Endothelial cell of umbilical vein (primary cell): ENCODE measurements around the gene ZDHHC14. TPM values are rescaled to one million over a fixed set of nuclear protein-coding genes. Genes with fewer than 3 reads are reported as not detected.

ENCODE experiments used
- BruUV-seq: library from RNA; stranded (reverse); fragments of 400-500 nt; replicated peaks from 2 replicates; lab custom pipeline; 2021; lab: Mats Ljungman, UMichigan
- CTCF ChIA-PET: fragments of 300-600, 350-600 bp; sonication (Branson Sonifier 250); formaldehyde crosslinking; loops from one replicate; lab custom pipeline; 2021; ENCODE audit warnings: antibody characterized with exemption, inconsistent platforms; lab: Charles Lee
- POLR2A ChIA-PET: fragments of 300-600, 350-600 bp; sonication (Branson Sonifier 250); formaldehyde crosslinking; loops from one replicate; lab custom pipeline; 2021; ENCODE audit warnings: antibody characterized with exemption, inconsistent platforms; lab: Charles Lee
- DNase-seq: peaks from one replicate; pipeline ENCODE4 v3.0.0-alpha.2; 2011; ENCODE audit warnings: low read depth, low spot score
- FAIRE-seq: peaks from 2 replicates; lab custom pipeline; 2011; peaks lifted over from hg19 to GRCh38; lab: Jason Lieb, UNC
- H2AFZ ChIP-seq: 2 replicates; pipeline ENCODE4 v1.6.0; 2012; ENCODE audit warnings: low read depth, low read length, control low read depth, inconsistent platforms
- H3K27ac ChIP-seq: 2 replicates; pipeline ENCODE4 v1.5.1; 2011; ENCODE audit warnings: low read depth, mild to moderate bottlenecking, control low read depth, low read length, moderate library complexity; ENCODE audit not compliant: insufficient read depth
- H3K27me3 ChIP-seq, 2 experiments: 2 replicates each; pipeline versions ENCODE4 v1.6.0 to v1.6.1; 2011; ENCODE audit warnings: low read length in 2 of 2, mixed read lengths in 1 of 2; ENCODE audit not compliant: control insufficient read depth in 2 of 2, insufficient read depth in 2 of 2
- H3K36me3 ChIP-seq, 2 experiments: 2 replicates in 1 of 2; 3 replicates in 1 of 2; pipeline ENCODE4 v1.5.1; 2011; ENCODE audit warnings: low read length in 2 of 2, mild to moderate bottlenecking in 1 of 2, moderate library complexity in 1 of 2; ENCODE audit not compliant: control insufficient read depth in 2 of 2, insufficient read depth in 2 of 2; ENCODE audit errors: extremely low read depth in 1 of 2
- H3K4me1 ChIP-seq: 3 replicates; pipeline ENCODE4 v1.5.1; 2011; ENCODE audit warnings: mild to moderate bottlenecking, low read length; ENCODE audit not compliant: control insufficient read depth, insufficient read depth; ENCODE audit errors: extremely low read depth
- H3K4me2 ChIP-seq: 2 replicates; pipeline ENCODE4 v1.6.1; 2011; ENCODE audit warnings: low read length, control low read depth, mixed read lengths; ENCODE audit not compliant: insufficient read depth
- H3K4me3 ChIP-seq, 3 experiments: fragments of 200-600 bp in 1 of 3; sonication (generic), shearing (Covaris generic) in 1 of 3; replicated peaks in 1 of 3; 2 replicates each; pipeline ENCODE4 v1.5.1; 2011 to 2016; ENCODE audit warnings: control low read depth in 3 of 3, low read length in 3 of 3, mild to moderate bottlenecking in 2 of 3, inconsistent platforms in 1 of 3, low read depth in 1 of 3, moderate library complexity in 1 of 3; ENCODE audit not compliant: insufficient read depth in 1 of 3
- H3K79me2 ChIP-seq: 2 replicates; pipeline ENCODE4 v1.6.0; 2012; ENCODE audit warnings: low read length, inconsistent platforms; ENCODE audit not compliant: control insufficient read depth, insufficient read depth
- H3K9ac ChIP-seq: replicated peaks from 2 replicates; pipeline ENCODE3; 2011; ENCODE audit warnings: low read length, control low read depth; ENCODE audit not compliant: insufficient read depth; ENCODE audit errors: extremely low read depth
- H3K9me1 ChIP-seq: replicated peaks from 3 replicates; pipeline ENCODE4 v1.6.0; 2011; ENCODE audit warnings: mild to moderate bottlenecking, low read length; ENCODE audit not compliant: control insufficient read depth, insufficient read depth; ENCODE audit errors: extremely low read depth
- H3K9me3 ChIP-seq: replicated peaks from 2 replicates; pipeline ENCODE4 v1.5.1; 2012; ENCODE audit warnings: low read length, inconsistent platforms; ENCODE audit not compliant: control insufficient read depth, insufficient read depth
- H4K20me1 ChIP-seq: replicated peaks from 2 replicates; pipeline ENCODE3; 2011; ENCODE audit warnings: mild to moderate bottlenecking, low read length; ENCODE audit not compliant: control insufficient read depth, insufficient read depth; ENCODE audit errors: extremely low read depth
- FOS ChIP-seq: IDR thresholded peaks from 2 replicates; pipeline ENCODE4 v1.6.1; 2011; ENCODE audit warnings: mild to moderate bottlenecking, low read length, moderate library complexity, borderline replicate concordance; ENCODE audit not compliant: insufficient read depth
- GATA2 ChIP-seq: IDR thresholded peaks from 2 replicates; pipeline ENCODE4 v1.7.0; 2011; ENCODE audit warnings: low read depth, mild to moderate bottlenecking, moderate library complexity, mixed read lengths, low read length; ENCODE audit not compliant: insufficient read length, insufficient read depth
- JUN ChIP-seq: IDR thresholded peaks from 2 replicates; pipeline ENCODE4 v1.6.1; 2011; ENCODE audit warnings: borderline replicate concordance, low read depth; ENCODE audit not compliant: insufficient read length, insufficient read depth
- MYC ChIP-seq: IDR thresholded peaks from one replicate; pipeline ENCODE4 v1.6.1; 2011; ENCODE audit warnings: mild to moderate bottlenecking, low read depth, low read length
- POLR2A ChIP-seq: IDR thresholded peaks from 2 replicates; pipeline ENCODE4 v1.6.1; 2012; ENCODE audit warnings: low read depth, mild to moderate bottlenecking, control low read depth, low read length
- dilution Hi-C: fragments of 300-500 bp; cut with MboI; formaldehyde crosslinking; loops from one replicate; pipeline ENCODE4 v1.15.0; 2019; ENCODE audit warnings: low sequenced_read_pairs; ENCODE audit not compliant: extremely low pct_ligation_motif_present
- intact Hi-C: fragments of 100-400 bp; cut with micrococcal nuclease; formaldehyde crosslinking; loops from one replicate; pipeline ENCODE4 v1.10.0; 2022
- polyA plus RNA-seq, 4 experiments: library from polyadenylated mRNA; depleted of rRNA in 3 of 4; stranded (reverse) in 3 of 4; unstranded in 1 of 4; fragments of >200 nt; gene quantifications; 2 replicates each; pipeline versions ENCODE4 v1.2.1 to v1.2.3, GENCODE V29; 2011 to 2012; ENCODE audit warnings: missing spikeins in 1 of 4
- total RNA-seq: library from RNA; stranded (reverse); gene quantifications from 2 replicates; pipeline ENCODE4 v1.2.3, GENCODE V29; 2021
- TF ChIP-seq, protein P1 (sequence below), 2 donors: IDR thresholded peaks; 1 replicate in 1 of 2; 2 replicates in 1 of 2; pipeline ENCODE4 v1.5.1; 2011; ENCODE audit warnings: low read length in 2 of 2, mild to moderate bottlenecking in 2 of 2, moderate library complexity in 2 of 2, control low read depth in 1 of 2, inconsistent platforms in 1 of 2, low read depth in 1 of 2; ENCODE audit not compliant: insufficient read depth in 1 of 2; ENCODE audit errors: extremely low read depth in 1 of 2

The ZDHHC14 gene
- total and polyA plus RNA-seq, 2 donors (not counting 3 experiments of a cell fraction or from before 2014, with no cell fraction given) = 23.0 to 25.6 TPM

DNA sequence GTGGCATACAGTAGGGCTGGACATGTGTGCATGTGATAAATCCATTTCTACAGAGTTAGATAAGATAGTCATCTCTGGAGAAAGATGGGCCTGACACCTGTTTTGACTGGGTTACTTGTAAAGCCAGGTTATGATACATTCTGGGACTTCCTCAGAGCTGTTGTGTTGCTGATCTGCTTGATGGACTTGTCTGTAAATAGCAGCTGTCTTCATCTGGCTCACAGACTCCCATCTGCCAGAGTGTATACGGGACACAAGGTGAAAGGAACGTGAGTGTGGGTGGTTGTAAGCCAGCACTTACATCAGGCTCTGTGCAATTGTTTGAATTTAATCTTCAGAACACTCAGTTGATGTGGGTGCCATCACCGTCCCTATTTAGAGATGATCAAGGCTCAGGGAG, 49.8 kb downstream of the ZDHHC14 start:
- Histone ChIP-seq H3K27me3 (no peaks in the 10 kb centered on the region), H3K4me1 (no peaks in the 10 kb centered on the region), H3K9me1 (no peaks in the 10 kb centered on the region), H2AFZ (no peak overlapping the region), H3K79me2 (no peaks in the 10 kb centered on the region), H3K9ac (no peak overlapping the region), H3K9me3 (no peaks in the 10 kb centered on the region), H4K20me1 (no peaks in the 10 kb centered on the region), H3K27ac (no peak overlapping the region), H3K4me3 (no peak overlapping the region), H3K4me2 (no peak overlapping the region), H3K36me3 (no peaks in the 10 kb centered on the region)
- FAIRE-seq = no peak
- no TSS peak for BruUV-seq
- CTCF ChIA-PET = no interaction called here
- dilution Hi-C loops = no loop called here
- DNase-seq = no peak
- POLR2A ChIA-PET = interaction anchor here (0.7 kb wide), 1 partner anchor 476 kb away, joined by 8 read pairs; no protein-coding TSS in a partner anchor
- intact Hi-C loops = no loop called here
- no peak for TF ChIP-seq FOS
- TF ChIP-seq JUN = no peak
- TF ChIP-seq POLR2A = no peak
- TF ChIP-seq, protein P1, sequence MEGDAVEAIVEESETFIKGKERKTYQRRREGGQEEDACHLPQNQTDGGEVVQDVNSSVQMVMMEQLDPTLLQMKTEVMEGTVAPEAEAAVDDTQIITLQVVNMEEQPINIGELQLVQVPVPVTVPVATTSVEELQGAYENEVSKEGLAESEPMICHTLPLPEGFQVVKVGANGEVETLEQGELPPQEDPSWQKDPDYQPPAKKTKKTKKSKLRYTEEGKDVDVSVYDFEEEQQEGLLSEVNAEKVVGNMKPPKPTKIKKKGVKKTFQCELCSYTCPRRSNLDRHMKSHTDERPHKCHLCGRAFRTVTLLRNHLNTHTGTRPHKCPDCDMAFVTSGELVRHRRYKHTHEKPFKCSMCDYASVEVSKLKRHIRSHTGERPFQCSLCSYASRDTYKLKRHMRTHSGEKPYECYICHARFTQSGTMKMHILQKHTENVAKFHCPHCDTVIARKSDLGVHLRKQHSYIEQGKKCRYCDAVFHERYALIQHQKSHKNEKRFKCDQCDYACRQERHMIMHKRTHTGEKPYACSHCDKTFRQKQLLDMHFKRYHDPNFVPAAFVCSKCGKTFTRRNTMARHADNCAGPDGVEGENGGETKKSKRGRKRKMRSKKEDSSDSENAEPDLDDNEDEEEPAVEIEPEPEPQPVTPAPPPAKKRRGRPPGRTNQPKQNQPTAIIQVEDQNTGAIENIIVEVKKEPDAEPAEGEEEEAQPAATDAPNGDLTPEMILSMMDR (IDR thresholded peaks at IDR 0.05; ENCODE audit: extremely low read depth in 1 of 2, insufficient read depth in 1 of 2, low read depth in 1 of 2, low read length in 2 of 2) = no peak
- no peak for TF ChIP-seq GATA2
- TF ChIP-seq MYC = no peak
